ENCODE measurements around the gene TAF8.

GRCh38 chr6:42059743-42060142, 9.4 kb downstream of the TAF8 start:
- TF ChIP-seq POLR2A (IDR thresholded peaks at IDR 0.05): no peak
- TF ChIP-seq, protein P1, sequence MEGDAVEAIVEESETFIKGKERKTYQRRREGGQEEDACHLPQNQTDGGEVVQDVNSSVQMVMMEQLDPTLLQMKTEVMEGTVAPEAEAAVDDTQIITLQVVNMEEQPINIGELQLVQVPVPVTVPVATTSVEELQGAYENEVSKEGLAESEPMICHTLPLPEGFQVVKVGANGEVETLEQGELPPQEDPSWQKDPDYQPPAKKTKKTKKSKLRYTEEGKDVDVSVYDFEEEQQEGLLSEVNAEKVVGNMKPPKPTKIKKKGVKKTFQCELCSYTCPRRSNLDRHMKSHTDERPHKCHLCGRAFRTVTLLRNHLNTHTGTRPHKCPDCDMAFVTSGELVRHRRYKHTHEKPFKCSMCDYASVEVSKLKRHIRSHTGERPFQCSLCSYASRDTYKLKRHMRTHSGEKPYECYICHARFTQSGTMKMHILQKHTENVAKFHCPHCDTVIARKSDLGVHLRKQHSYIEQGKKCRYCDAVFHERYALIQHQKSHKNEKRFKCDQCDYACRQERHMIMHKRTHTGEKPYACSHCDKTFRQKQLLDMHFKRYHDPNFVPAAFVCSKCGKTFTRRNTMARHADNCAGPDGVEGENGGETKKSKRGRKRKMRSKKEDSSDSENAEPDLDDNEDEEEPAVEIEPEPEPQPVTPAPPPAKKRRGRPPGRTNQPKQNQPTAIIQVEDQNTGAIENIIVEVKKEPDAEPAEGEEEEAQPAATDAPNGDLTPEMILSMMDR (IDR thresholded peaks at IDR 0.05 in 4 of 5, conservative IDR thresholded peaks at IDR 0.05 in 1 of 5): no peak
